Measurements from ENCODE around the gene HTT-AS.

GRCh38 chr4:3029464-3029863 lies 44.9 kb downstream of the HTT-AS start:
- TF ChIP-seq, protein P1, sequence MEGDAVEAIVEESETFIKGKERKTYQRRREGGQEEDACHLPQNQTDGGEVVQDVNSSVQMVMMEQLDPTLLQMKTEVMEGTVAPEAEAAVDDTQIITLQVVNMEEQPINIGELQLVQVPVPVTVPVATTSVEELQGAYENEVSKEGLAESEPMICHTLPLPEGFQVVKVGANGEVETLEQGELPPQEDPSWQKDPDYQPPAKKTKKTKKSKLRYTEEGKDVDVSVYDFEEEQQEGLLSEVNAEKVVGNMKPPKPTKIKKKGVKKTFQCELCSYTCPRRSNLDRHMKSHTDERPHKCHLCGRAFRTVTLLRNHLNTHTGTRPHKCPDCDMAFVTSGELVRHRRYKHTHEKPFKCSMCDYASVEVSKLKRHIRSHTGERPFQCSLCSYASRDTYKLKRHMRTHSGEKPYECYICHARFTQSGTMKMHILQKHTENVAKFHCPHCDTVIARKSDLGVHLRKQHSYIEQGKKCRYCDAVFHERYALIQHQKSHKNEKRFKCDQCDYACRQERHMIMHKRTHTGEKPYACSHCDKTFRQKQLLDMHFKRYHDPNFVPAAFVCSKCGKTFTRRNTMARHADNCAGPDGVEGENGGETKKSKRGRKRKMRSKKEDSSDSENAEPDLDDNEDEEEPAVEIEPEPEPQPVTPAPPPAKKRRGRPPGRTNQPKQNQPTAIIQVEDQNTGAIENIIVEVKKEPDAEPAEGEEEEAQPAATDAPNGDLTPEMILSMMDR (conservative IDR thresholded peaks at IDR 0.05; ENCODE audit: low read depth, low read length): no peak
- no peak for TF ChIP-seq EZH2 (IDR thresholded peaks at IDR 0.05; ENCODE audit: borderline replicate concordance, low read depth, low read length, poor library complexity, severe bottlenecking)
